Peyer's patch (tissue), 4 donors: ENCODE measurements around the gene UCK2.

Experiments used
- POLR2A ChIP-seq, 2 donors: fragments of 450-650 bp; IDR thresholded peaks; one replicate each; pipeline ENCODE4 v1.5.1; 2017; ENCODE audit warnings: antibody characterized with exemption in 2 of 2, mild to moderate bottlenecking in 2 of 2, moderate library complexity in 2 of 2
- TF ChIP-seq, protein P1 (sequence below), 6 experiments: fragments of 450-650 bp in 4 of 6; fragments of 200-600 bp in 2 of 6; sonication (generic) in 1 of 6; IDR thresholded peaks; one replicate each; pipeline ENCODE4 v1.5.1; 2017 to 2019; ENCODE audit warnings: antibody characterized with exemption in 6 of 6, mild to moderate bottlenecking in 3 of 6, moderate library complexity in 1 of 6

DNA sequence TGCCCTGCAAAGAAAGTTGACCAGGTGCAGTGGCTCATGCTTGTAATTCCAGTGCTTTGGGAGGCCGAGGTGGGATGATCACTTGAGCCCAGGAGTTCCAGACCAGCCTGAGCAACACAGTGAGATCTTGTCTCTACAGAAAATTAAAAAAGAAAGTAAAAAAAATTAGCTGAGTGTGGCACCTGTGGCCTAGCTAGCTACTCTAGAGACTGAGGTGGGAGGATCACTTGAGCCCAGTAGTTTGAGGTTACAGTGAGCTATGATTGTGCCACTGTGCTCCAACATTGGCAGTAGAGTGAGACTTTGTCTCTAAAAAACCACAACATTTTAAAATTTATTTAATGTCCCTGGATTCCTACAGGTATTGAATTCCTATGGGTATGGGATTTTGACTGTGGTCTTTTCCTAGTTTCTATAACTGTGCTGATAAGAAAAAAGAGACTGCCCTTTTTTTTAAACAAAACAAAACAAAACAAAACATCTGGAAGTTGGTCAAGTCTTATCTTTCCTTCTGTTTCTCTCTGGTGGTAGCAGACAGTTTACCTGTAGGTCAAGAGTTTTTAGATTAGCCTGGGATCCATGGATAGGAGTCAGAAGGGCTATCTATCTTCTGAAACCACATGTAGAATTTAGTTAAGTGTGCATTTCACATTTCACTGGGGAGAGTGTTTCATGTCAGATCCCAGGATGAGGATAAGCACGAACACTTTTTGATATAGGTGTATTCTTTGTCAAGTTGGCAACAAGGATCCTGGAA lies 18.8 kb downstream of the UCK2 start:
- TF ChIP-seq, protein P1, sequence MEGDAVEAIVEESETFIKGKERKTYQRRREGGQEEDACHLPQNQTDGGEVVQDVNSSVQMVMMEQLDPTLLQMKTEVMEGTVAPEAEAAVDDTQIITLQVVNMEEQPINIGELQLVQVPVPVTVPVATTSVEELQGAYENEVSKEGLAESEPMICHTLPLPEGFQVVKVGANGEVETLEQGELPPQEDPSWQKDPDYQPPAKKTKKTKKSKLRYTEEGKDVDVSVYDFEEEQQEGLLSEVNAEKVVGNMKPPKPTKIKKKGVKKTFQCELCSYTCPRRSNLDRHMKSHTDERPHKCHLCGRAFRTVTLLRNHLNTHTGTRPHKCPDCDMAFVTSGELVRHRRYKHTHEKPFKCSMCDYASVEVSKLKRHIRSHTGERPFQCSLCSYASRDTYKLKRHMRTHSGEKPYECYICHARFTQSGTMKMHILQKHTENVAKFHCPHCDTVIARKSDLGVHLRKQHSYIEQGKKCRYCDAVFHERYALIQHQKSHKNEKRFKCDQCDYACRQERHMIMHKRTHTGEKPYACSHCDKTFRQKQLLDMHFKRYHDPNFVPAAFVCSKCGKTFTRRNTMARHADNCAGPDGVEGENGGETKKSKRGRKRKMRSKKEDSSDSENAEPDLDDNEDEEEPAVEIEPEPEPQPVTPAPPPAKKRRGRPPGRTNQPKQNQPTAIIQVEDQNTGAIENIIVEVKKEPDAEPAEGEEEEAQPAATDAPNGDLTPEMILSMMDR (IDR thresholded peaks at IDR 0.05), result no peak
- TF ChIP-seq POLR2A (IDR thresholded peaks at IDR 0.05), result no peak
